ENCODE measurements around the gene GATB. TPM values are rescaled to one million over a fixed set of nuclear protein-coding genes. Genes with fewer than 3 reads are reported as not detected.

GATB gene
- total RNA-seq, 4 donors from 2014 or later = 11.4 to 34.5 (median 21.5) TPM

DNA sequence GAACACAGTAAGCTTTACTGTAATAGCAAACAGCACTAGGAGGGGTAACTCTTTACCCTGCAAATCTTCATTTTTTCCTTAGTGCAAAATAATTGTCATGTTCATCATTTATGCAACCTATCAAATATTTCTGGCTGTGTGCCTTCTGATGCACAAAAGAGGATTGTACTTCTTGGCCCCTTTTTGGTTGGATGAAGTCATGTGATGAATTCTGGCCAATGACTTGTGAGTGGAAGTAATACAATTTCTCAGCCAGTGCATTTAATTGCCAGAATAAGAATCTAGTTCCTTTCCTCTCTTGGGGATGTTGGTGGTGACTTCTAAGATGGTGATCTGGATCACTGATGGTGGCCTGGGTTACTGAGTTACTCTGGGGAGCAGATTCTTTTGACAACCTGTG lies 37.0 kb upstream of the GATB start:
- TF ChIP-seq, protein P1, sequence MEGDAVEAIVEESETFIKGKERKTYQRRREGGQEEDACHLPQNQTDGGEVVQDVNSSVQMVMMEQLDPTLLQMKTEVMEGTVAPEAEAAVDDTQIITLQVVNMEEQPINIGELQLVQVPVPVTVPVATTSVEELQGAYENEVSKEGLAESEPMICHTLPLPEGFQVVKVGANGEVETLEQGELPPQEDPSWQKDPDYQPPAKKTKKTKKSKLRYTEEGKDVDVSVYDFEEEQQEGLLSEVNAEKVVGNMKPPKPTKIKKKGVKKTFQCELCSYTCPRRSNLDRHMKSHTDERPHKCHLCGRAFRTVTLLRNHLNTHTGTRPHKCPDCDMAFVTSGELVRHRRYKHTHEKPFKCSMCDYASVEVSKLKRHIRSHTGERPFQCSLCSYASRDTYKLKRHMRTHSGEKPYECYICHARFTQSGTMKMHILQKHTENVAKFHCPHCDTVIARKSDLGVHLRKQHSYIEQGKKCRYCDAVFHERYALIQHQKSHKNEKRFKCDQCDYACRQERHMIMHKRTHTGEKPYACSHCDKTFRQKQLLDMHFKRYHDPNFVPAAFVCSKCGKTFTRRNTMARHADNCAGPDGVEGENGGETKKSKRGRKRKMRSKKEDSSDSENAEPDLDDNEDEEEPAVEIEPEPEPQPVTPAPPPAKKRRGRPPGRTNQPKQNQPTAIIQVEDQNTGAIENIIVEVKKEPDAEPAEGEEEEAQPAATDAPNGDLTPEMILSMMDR (IDR thresholded peaks at IDR 0.05) = no peak
- ATAC-seq (ENCODE audit: low FRiP score) = no peak
- DNase-seq (ENCODE audit: low spot score) = no peak

DNA sequence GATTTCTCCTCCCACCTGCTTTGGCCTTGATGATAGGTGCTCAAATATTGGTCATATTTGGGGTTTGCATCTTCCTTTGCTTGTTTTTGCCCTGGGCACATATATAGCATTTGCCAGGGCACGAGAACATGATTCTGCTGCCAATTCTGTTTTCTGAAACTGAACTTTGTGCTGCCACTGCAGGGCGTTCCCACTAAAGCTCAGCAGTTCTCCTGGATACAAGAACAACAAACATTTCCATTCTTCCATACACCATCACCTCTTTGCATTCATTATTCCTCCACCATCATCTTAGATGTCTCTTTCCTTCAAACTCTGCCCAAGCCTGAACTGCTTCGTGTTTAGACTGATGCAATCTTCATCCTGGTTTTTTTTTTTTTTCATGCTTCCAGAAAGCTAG lies 36.3 kb upstream of the GATB start:
- DNase-seq (ENCODE audit: low spot score) (no peak), ATAC-seq (ENCODE audit: low FRiP score) (no peak)
- TF ChIP-seq, protein P1 (IDR thresholded peaks at IDR 0.05) = no peak

DNA sequence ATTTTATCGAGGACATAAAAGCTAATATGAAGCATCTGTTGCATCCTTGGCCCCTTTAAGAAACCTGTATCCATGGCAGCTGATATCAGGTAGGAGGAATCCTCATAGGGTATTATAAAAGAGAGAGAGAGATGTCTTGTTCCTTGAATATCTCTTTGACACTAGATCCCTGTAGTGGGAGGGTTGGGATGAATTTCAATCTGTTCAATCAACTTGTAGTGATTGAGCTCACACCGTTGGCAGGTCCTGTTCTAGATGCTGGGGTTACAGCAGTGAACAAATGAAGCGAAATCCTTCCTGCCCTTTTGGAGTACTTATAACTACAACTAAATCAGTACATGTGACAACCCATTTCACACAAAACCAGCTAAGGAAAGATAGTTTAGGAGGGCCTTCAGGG lies 35.3 kb upstream of the GATB start:
- TF ChIP-seq, protein P1 (IDR thresholded peaks at IDR 0.05) = no peak
- ATAC-seq (ENCODE audit: low FRiP score) (no peak), DNase-seq (ENCODE audit: low spot score) (no peak)

- no peak for DNase-seq (ENCODE audit: low spot score)
- TF ChIP-seq, protein P1 (IDR thresholded peaks at IDR 0.05) = no peak
- ATAC-seq (ENCODE audit: low FRiP score) = no peak
Measured at GRCh38 chr4:151792995-151793394, 32.2 kb upstream of the GATB start.

DNA sequence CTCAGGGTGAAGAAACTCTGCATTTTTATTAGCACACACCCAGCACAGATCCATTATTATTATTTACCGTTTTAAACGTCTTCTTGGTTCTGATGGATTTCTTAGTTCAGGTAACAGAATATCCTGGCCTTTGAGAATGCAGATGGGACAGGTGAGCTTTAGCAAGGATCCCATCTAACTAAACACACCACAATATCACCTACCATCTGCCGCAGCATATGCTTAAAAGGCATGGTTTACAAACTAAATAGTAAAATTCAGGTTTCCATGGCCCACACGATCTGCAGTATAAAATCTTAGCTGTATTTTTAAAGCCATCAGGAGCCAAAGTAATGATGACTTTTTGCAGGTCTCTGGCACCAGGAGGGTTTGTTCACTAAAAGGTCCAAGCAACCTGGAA lies 31.7 kb upstream of the GATB start:
- DNase-seq (ENCODE audit: low spot score) (no peak), ATAC-seq (ENCODE audit: low FRiP score) (no peak)
- TF ChIP-seq, protein P1 (IDR thresholded peaks at IDR 0.05) = no peak

GRCh38 chr4:151788021-151788420 lies 27.2 kb upstream of the GATB start:
- DNase-seq (ENCODE audit: low spot score) (no peak), ATAC-seq (ENCODE audit: low FRiP score) (no peak)
- TF ChIP-seq, protein P1 (IDR thresholded peaks at IDR 0.05) = no peak

DNA sequence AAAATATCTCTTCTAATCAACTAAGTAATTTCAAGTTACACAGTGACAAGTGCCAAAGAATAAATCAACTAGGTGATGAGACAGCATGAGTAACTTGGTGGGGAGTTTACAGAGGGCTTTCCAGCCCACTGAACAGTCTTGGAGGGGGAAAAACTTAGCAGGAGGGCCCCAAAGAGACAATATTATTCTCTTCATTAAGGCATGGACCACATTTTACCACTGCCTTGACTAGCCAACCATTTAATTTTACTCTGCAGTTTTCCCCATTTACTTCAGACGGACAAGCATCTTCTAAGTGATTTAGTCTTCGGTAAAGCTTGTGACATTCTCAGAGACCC lies 25.3 kb upstream of the GATB start:
- ATAC-seq (ENCODE audit: low FRiP score) (no peak), DNase-seq (ENCODE audit: low spot score) (no peak)
- TF ChIP-seq, protein P1 (IDR thresholded peaks at IDR 0.05) = no peak

Measured in omental fat pad (tissue), 4 donors.